ENCODE results near the gene NT5C1A.

The NT5C1A gene

GRCh38 chr1:39628807-39629350 is 43.0 kb downstream of the NT5C1A start:
- H3K79me2 ChIP-seq (ENCODE audit: control insufficient read depth, insufficient read depth, low read length, poor library complexity): no peaks in the 10 kb centered on the region
- H3K27ac ChIP-seq (ENCODE audit: low read depth, low read length): no peak overlapping the region
- no peak overlapping the region for H3K4me2 ChIP-seq (ENCODE audit: low read length)
- no peak overlapping the region for H2AFZ ChIP-seq (ENCODE audit: insufficient read depth, low read length, poor library complexity)
- peaks cover 20% of the 10 kb centered on the region for H3K27me3 ChIP-seq (ENCODE audit: insufficient read depth, low read length)
- no peaks in the 10 kb centered on the region for H3K36me3 ChIP-seq (ENCODE audit: control insufficient read depth in 1 of 2, insufficient read depth in 2 of 2, low read length in 2 of 2)
- H4K91ac ChIP-seq (ENCODE audit: low read depth, low read length): no peak overlapping the region
- no peak for DNase-seq
- no peak overlapping the region for H2BK12ac ChIP-seq (ENCODE audit: low read length)
- H2BK5ac ChIP-seq (ENCODE audit: low read depth, low read length, poor library complexity): no peak overlapping the region
- no peak overlapping the region for H3K14ac ChIP-seq (ENCODE audit: low read length)
- no peak overlapping the region for H4K12ac ChIP-seq (ENCODE audit: low read depth, low read length)
- WGBS (ENCODE audit: extremely low coverage, insufficient coverage, insufficient read length): no CpG with 5 or more reads among the region's 11 CpGs
- H3K18ac ChIP-seq (ENCODE audit: low read length): no peak overlapping the region
- H3K9me3 ChIP-seq (ENCODE audit: insufficient read depth, low read depth, low read length): peaks cover 9% of the 10 kb centered on the region
- no peaks in the 10 kb centered on the region for H3K79me1 ChIP-seq (ENCODE audit: low read length)
- no peak overlapping the region for H3K23ac ChIP-seq (ENCODE audit: low read length)
- H3K9ac ChIP-seq (ENCODE audit: low read length): no peak overlapping the region
- no peak overlapping the region for H2BK120ac ChIP-seq (ENCODE audit: insufficient read depth, low read length, poor library complexity)
- H3K4me1 ChIP-seq (ENCODE audit: control insufficient read depth in 1 of 2, insufficient read depth in 2 of 2, low read length in 2 of 2): peaks cover 7 to 14% of the 10 kb centered on the region in 2 experiments
- H3K4me3 ChIP-seq (ENCODE audit: low read depth, low read length): no peak overlapping the region
- H4K8ac ChIP-seq (ENCODE audit: low read depth, low read length): no peak overlapping the region
- H3K4ac ChIP-seq (ENCODE audit: low read depth, low read length): no peak overlapping the region
- H2AK5ac ChIP-seq (ENCODE audit: low read length): no peak overlapping the region

DNA sequence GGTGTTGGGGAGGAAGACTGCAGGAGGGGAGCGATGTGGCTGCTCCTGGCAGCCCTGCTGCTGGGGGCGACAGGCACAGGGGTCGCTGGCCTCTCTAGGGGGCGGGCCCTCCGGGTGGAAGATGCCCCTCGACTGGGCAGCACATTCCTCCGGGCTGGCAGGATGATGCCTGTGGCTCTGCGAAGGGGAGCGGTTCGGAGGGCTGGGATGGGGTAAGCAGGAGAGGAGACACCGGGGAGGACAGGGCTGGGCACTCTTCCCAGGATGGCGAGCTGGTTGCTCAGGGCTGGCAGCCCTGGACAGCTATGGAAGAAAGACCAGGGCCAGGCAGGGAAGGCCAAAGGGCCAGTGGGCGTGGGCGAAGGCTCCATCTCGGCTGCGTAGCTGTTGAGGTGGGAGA is 45.3 kb downstream of the NT5C1A start:
- H3K79me1 ChIP-seq (ENCODE audit: low read length): no peaks in the 10 kb centered on the region
- no peak for DNase-seq
- no peaks in the 10 kb centered on the region for H3K79me2 ChIP-seq (ENCODE audit: control insufficient read depth, insufficient read depth, low read length, poor library complexity)
- no peak overlapping the region for H3K9ac ChIP-seq (ENCODE audit: low read length)
- H4K91ac ChIP-seq (ENCODE audit: low read depth, low read length): no peak overlapping the region
- peaks cover 2% of the 10 kb centered on the region for H3K27me3 ChIP-seq (ENCODE audit: insufficient read depth, low read length)
- peaks cover 5% of the 10 kb centered on the region for H3K9me3 ChIP-seq (ENCODE audit: insufficient read depth, low read depth, low read length)
- no peaks in the 10 kb centered on the region for H3K36me3 ChIP-seq (ENCODE audit: control insufficient read depth in 1 of 2, insufficient read depth in 2 of 2, low read length in 2 of 2)
- no peak overlapping the region for H3K18ac ChIP-seq (ENCODE audit: low read length)
- no peak overlapping the region for H3K4me3 ChIP-seq (ENCODE audit: low read depth, low read length)
- no peak overlapping the region for H2AK5ac ChIP-seq (ENCODE audit: low read length)
- H3K4ac ChIP-seq (ENCODE audit: low read depth, low read length): no peak overlapping the region
- H3K4me1 ChIP-seq (ENCODE audit: control insufficient read depth in 1 of 2, insufficient read depth in 2 of 2, low read length in 2 of 2): peaks cover 0 to 7% of the 10 kb centered on the region in 2 experiments
- H3K23ac ChIP-seq (ENCODE audit: low read length): no peak overlapping the region
- no peak overlapping the region for H4K8ac ChIP-seq (ENCODE audit: low read depth, low read length)
- no peak overlapping the region for H2BK120ac ChIP-seq (ENCODE audit: insufficient read depth, low read length, poor library complexity)
- no peak overlapping the region for H3K27ac ChIP-seq (ENCODE audit: low read depth, low read length)
- no peak overlapping the region for H3K14ac ChIP-seq (ENCODE audit: low read length)
- H2AFZ ChIP-seq (ENCODE audit: insufficient read depth, low read length, poor library complexity): no peak overlapping the region
- WGBS (ENCODE audit: extremely low coverage, insufficient coverage, insufficient read length): no CpG with 5 or more reads among the region's 16 CpGs
- H2BK12ac ChIP-seq (ENCODE audit: low read length): no peak overlapping the region
- H4K12ac ChIP-seq (ENCODE audit: low read depth, low read length): no peak overlapping the region
- H2BK5ac ChIP-seq (ENCODE audit: low read depth, low read length, poor library complexity): no peak overlapping the region
- H3K4me2 ChIP-seq (ENCODE audit: low read length): no peak overlapping the region

DNA sequence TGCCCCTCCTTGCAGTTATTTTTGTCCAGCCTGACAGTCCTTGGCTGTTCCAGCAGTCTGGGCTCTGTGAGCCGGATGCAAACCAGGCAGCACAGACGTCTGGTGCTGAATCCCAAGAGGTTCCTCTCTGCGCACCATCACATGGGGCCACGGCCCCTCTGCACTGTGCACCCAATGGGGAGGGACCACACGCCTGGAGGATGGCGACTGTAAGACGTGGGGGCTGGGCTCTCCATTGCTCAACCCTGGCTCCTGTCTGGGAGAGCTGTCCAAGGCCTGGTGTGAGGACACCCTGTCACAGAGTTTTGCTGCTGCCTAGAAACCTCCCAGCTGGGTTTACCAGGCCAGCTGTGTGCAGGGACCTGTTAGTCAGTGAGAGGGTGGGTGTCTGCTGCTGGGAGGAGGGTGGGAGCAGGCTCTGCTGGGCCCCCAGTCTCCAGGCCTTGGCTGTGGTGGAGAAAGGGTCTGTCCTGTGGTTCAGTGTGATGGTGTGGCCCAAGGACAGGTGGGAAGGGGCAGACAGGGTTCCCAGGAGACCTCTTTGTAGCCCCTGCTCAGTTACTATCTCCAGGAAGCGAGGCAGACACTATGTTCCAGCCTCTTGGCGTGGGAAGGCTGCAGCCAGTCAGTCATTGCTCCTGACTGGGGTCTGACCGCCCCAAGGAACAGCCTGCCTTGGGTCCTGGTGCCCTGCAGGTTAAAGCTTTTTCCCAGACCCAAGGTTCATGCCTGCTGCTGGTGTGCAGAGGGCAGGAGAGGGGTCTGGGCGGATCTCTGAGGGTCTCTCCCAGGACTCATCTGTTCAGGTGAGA is 46.2 kb downstream of the NT5C1A start:
- no peak overlapping the region for H3K14ac ChIP-seq (ENCODE audit: low read length)
- H3K18ac ChIP-seq (ENCODE audit: low read length): no peak overlapping the region
- H3K4me3 ChIP-seq (ENCODE audit: low read depth, low read length): no peak overlapping the region
- H2BK120ac ChIP-seq (ENCODE audit: insufficient read depth, low read length, poor library complexity): no peak overlapping the region
- no peak overlapping the region for H3K27ac ChIP-seq (ENCODE audit: low read depth, low read length)
- no peak overlapping the region for H2BK12ac ChIP-seq (ENCODE audit: low read length)
- H3K23ac ChIP-seq (ENCODE audit: low read length): no peak overlapping the region
- WGBS (ENCODE audit: extremely low coverage, insufficient coverage, insufficient read length): no CpG with 5 or more reads among the region's 11 CpGs
- peaks cover 5% of the 10 kb centered on the region for H3K9me3 ChIP-seq (ENCODE audit: insufficient read depth, low read depth, low read length)
- H3K79me1 ChIP-seq (ENCODE audit: low read length): no peaks in the 10 kb centered on the region
- H3K9ac ChIP-seq (ENCODE audit: low read length): no peak overlapping the region
- H3K79me2 ChIP-seq (ENCODE audit: control insufficient read depth, insufficient read depth, low read length, poor library complexity): no peaks in the 10 kb centered on the region
- no peak overlapping the region for H4K91ac ChIP-seq (ENCODE audit: low read depth, low read length)
- no peak overlapping the region for H4K8ac ChIP-seq (ENCODE audit: low read depth, low read length)
- peaks cover 2% of the 10 kb centered on the region for H3K27me3 ChIP-seq (ENCODE audit: insufficient read depth, low read length)
- no peak overlapping the region for H2AK5ac ChIP-seq (ENCODE audit: low read length)
- H3K4me2 ChIP-seq (ENCODE audit: low read length): no peak overlapping the region
- no peak overlapping the region for H3K4ac ChIP-seq (ENCODE audit: low read depth, low read length)
- no peak overlapping the region for H2AFZ ChIP-seq (ENCODE audit: insufficient read depth, low read length, poor library complexity)
- peaks cover 0 to 7% of the 10 kb centered on the region in 2 experiments for H3K4me1 ChIP-seq (ENCODE audit: control insufficient read depth in 1 of 2, insufficient read depth in 2 of 2, low read length in 2 of 2)
- H4K12ac ChIP-seq (ENCODE audit: low read depth, low read length): no peak overlapping the region
- H2BK5ac ChIP-seq (ENCODE audit: low read depth, low read length, poor library complexity): no peak overlapping the region
- no peaks in the 10 kb centered on the region for H3K36me3 ChIP-seq (ENCODE audit: control insufficient read depth in 1 of 2, insufficient read depth in 2 of 2, low read length in 2 of 2)
- no peak for DNase-seq

DNA sequence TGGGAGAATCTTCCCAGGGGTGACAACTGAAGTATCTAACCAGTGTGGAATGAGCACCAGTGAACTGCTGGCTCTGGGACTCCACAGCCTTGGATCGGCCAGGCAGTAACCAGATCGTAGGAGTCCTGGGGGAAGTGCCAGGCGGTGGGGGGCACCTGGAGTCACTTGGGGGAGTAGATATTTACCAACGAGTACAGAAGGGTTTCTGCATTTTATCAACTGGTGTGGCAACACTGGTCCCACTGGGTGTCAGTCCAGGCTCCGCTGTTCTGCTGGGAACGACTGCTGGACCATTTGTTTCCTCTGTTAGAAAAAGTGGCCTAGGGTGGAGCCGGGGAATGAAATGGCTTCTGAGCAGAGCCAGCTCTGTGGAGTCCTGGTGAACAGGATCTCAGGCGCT is 46.9 kb downstream of the NT5C1A start:
- Histone ChIP-seq H3K9ac (ENCODE audit: low read length) (no peak overlapping the region), H2AFZ (ENCODE audit: insufficient read depth, low read length, poor library complexity) (no peak overlapping the region), H3K14ac (ENCODE audit: low read length) (no peak overlapping the region), H3K9me3 (ENCODE audit: insufficient read depth, low read depth, low read length) (peaks cover 3% of the 10 kb centered on the region), H2BK120ac (ENCODE audit: insufficient read depth, low read length, poor library complexity) (no peak overlapping the region), H3K27ac (ENCODE audit: low read depth, low read length) (no peak overlapping the region), H3K4me2 (ENCODE audit: low read length) (no peak overlapping the region), H3K79me2 (ENCODE audit: control insufficient read depth, insufficient read depth, low read length, poor library complexity) (no peaks in the 10 kb centered on the region), H3K23ac (ENCODE audit: low read length) (no peak overlapping the region), H2BK5ac (ENCODE audit: low read depth, low read length, poor library complexity) (no peak overlapping the region), H3K18ac (ENCODE audit: low read length) (no peak overlapping the region), H3K4ac (ENCODE audit: low read depth, low read length) (no peak overlapping the region), H3K4me3 (ENCODE audit: low read depth, low read length) (no peak overlapping the region), H4K91ac (ENCODE audit: low read depth, low read length) (no peak overlapping the region), H3K36me3 (ENCODE audit: control insufficient read depth in 1 of 2, insufficient read depth in 2 of 2, low read length in 2 of 2) (no peaks in the 10 kb centered on the region), H4K12ac (ENCODE audit: low read depth, low read length) (no peak overlapping the region), H2AK5ac (ENCODE audit: low read length) (no peak overlapping the region), H3K27me3 (ENCODE audit: insufficient read depth, low read length) (no peaks in the 10 kb centered on the region), H2BK12ac (ENCODE audit: low read length) (no peak overlapping the region), H3K4me1 (ENCODE audit: control insufficient read depth in 1 of 2, insufficient read depth in 2 of 2, low read length in 2 of 2) (peaks cover 0 to 7% of the 10 kb centered on the region in 2 experiments), H3K79me1 (ENCODE audit: low read length) (no peaks in the 10 kb centered on the region), H4K8ac (ENCODE audit: low read depth, low read length) (no peak overlapping the region)
- no peak for DNase-seq
- no CpG with 5 or more reads among the region's 8 CpGs for WGBS (ENCODE audit: extremely low coverage, insufficient coverage, insufficient read length)
